Activated effector memory CD4-positive, alpha-beta T cell treated with Interleukin-2 at 50 U/mL for 16 hours (primary cell): Measurements from ENCODE around the gene USB1.

Experiments
- DNase-seq: peaks from one replicate; pipeline ENCODE4 v3.0.0-alpha.2; 2020

USB1 gene

GRCh38 chr16:58037365-58038057 lies 36.3 kb downstream of the USB1 start:
- no peak for DNase-seq

GRCh38 chr16:58038219-58038641 lies 37.0 kb downstream of the USB1 start:
- DNase-seq, result no peak

GRCh38 chr16:58039829-58040495 lies 38.8 kb downstream of the USB1 start:
- no peak for DNase-seq

DNA sequence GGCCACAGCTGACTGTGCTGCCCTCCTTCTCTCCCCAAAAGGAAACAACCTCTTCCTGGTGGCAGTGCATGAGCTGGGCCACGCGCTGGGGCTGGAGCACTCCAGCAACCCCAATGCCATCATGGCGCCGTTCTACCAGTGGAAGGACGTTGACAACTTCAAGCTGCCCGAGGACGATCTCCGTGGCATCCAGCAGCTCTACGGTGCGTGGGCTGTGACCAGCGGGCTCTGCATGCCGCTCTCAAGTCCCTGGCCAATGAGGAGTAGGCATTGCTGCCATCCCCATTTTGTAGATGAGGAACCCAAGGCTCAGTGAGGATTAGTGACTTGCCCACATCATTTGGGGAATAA lies 39.3 kb downstream of the USB1 start:
- DNase-seq, result no peak

DNA sequence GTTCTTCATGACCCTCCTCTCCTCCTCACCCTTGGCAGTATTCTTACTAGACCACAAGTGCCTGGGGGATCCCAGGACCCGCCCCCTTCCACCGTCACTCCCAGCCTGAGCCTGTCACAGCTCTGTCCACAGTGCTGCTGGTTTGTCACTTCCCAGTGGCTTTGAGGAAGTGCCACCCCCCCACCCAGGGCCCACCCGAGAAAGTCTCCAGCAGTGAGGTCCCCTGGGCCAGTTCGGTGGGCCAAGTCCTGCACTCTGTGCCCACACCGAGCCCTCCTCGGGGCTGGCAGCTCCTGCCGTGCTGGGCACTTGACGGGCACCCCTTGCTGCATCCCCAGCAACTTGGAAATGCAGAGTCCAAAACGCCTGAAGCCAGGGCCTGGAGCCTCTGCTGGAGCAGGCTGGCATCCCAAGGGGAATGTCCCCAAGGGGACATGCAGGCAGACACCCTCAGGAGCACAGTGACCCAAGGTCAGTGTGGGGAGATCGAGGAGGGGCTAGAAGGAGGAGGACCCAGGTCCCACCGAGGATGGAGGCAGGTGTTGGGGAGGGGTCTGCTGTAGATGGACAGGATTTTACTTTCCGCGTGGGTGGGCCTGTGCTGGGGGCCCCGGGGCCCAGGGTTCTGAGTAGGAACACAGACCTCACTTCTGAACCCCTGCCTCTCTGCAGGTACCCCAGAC lies 39.9 kb downstream of the USB1 start:
- DNase-seq, result no peak

- no peak for DNase-seq
These were observed 40.4 kb downstream of the USB1 start for GRCh38 chr16:58041628-58041955.

GRCh38 chr16:58042001-58042885 lies 41.0 kb downstream of the USB1 start:
- DNase-seq, result no peak

DNA sequence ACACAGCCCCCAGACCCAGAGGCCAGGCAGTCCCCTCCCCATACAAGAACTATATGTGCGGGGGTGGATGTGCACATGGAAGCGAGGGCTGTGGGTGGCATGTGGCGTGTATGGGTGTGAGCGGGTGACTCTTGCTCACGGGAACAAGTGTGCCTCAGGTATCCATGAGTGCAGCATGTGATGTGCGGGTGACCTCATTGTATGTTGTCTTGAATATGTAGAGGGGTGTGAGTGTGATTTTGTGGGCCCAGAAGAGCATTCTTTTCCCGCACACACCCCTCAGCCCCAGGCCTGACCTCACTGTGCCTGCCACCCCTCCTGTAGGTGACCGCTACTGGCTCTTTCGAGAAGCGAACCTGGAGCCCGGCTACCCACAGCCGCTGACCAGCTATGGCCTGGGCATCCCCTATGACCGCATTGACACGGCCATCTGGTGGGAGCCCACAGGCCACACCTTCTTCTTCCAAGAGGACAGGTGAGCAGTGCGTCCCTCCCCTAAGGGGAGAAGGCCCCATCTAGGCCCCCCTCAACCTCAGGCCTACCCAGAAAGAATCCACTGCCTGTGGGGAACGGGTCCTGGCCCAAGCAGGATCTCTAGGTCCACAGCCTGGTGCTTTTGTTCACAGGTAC lies 41.8 kb downstream of the USB1 start:
- no peak for DNase-seq

GRCh38 chr16:58043571-58044155 lies 42.5 kb downstream of the USB1 start:
- DNase-seq, result no peak

GRCh38 chr16:58044266-58045019 lies 43.2 kb downstream of the USB1 start:
- no peak for DNase-seq

DNA sequence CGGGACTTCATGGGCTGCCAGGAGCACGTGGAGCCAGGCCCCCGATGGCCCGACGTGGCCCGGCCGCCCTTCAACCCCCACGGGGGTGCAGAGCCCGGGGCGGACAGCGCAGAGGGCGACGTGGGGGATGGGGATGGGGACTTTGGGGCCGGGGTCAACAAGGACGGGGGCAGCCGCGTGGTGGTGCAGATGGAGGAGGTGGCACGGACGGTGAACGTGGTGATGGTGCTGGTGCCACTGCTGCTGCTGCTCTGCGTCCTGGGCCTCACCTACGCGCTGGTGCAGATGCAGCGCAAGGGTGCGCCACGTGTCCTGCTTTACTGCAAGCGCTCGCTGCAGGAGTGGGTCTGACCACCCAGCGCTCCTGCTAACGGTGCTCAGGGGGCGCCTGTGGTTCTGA lies 43.9 kb downstream of the USB1 start:
- no peak for DNase-seq

DNA sequence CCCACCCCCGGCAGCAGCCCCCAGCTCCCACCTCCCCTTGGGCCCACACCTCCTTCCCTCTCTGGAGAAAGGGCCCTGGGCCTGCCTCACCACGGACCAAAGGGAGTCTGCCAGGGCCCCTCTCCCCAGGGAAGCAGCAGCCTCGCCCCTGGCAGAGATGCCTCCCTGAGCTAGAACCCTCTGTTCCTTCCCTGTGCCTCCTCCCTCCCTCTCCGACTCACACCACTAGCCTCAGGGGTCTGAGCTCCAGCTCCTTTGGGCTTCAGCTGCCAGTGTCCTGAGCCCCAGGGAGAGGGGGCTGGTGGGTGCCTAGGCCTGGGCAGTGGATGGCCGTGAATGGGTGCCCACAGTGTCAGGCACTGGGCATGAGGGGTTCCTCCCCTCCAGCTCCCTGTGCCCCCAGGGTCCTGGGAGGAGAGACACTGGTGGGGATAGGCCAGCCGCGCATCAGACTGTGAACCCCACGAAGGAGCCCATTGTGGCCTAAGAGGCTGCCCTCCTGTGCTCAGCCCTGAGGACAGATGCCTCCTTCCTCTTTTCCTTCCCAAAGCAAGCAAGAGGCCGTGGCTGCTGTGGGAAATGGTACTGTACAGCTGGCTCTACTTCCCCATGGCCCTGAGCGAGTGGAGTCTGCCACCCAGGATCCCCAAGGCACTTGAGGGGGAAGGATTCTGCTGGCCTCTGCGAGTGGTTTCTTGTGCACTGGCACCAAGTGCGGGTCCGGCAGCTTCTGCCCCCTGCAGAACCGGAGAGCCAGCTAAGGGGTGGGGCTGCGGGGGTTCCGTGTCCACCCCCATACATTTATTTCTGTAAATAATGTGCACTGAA lies 45.1 kb downstream of the USB1 start:
- no peak for DNase-seq

- no peak for DNase-seq
These were observed 45.7 kb downstream of the USB1 start for GRCh38 chr16:58046936-58047335.

GRCh38 chr16:58047557-58048348 lies 46.5 kb downstream of the USB1 start:
- DNase-seq, result no peak

DNA sequence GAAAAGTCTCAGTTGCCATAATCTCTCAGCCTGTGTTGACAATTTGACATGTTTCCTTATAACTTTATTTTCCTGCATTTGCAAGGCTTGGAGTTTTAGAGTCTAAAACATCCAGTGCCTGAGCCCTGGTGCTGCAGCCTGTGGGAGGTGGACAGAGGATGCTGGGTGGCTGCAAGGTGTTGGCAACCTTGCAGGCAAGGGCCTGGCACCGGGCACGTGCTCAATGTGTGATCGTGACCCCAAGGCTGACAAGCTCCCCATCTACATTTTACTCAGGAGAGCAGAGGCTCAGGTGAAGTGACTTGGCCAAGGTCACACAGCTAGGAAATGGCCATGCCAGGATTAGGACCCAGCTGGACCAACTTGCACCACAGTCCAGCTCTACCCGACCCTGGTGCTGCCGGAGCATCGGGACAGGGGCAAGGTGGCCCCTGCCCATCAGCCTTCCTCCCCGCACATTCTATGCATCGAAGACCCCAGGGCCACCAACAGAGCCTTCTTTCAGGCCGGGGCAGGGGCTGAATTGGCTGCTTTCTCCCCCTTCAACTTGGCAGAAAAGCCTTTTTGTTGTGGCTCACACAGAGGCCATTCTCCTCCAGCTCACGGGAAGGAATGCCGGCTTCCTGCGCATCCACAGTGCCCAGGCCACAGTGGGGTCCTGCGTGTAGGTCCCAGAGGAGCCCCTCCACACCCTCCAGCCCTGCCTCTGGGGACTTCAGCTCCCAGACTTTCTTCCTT lies 47.5 kb downstream of the USB1 start:
- DNase-seq, result no peak

DNA sequence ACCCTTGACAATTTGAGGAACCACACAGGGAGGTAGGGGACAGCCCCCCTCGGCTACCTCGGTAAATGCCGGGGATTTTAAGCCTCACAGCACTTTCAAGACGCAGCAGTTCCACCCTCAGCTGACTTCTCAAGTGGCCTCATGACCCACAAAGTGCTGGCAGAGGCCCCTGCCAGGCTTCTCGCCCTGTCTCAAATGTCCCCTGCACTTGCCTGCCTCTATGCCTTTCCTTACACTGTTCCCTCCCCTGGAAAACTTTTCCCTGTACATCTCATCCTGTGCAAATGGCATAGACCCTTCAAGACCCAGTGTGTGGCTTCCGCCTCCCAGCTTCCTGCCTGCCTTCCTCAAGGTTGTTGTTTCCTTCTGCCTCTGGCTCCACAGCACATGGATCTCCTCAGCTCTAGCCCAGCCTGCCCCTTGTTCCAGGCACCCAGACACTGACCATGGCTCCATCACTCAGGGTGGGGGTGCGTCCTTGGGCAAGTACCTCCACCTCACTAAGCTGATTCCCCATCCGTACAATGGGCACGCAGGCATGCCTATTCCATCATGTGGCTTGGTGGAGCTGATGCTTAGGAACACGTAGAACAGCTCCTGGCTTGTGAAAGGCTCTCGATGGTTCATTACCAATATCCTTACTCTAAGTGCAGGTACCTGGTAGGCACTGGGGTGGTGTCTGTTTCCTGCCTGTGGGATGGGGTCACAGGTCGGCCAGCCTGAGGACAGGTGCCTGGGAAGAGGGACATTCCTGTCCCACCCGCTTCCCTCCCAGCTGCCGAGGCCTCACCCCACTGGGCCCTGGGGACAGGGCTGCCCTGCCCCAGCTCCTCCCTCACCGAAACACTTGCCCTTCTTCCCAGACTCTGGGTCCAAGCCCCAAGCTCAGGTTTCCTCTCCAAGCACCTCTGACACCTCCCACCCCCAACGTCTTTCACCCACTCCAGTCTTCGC lies 48.3 kb downstream of the USB1 start:
- DNase-seq, result no peak

GRCh38 chr16:58051296-58051695 lies 50.1 kb downstream of the USB1 start:
- no peak for DNase-seq
